IMR-90 (cell line): Measurements from ENCODE around the gene GPSM1. TPM values are rescaled to one million over a fixed set of nuclear protein-coding genes. Genes with fewer than 3 reads are reported as not detected.

Experiments used
- ATAC-seq: fragments of 200-7000 bp; cut with Tn5 transposase; 2 replicates; pipeline ENCODE4 v1.9.1; 2020; ENCODE audit warnings: low read depth, mild to moderate bottlenecking, moderate library complexity
- BruUV-seq: library from RNA; stranded (reverse); fragments of 400-500 nt; replicated peaks from 2 replicates; lab custom pipeline; 2021; lab: Mats Ljungman, UMichigan
- CTCF ChIA-PET: fragments of 300-600 bp; formaldehyde crosslinking; extraction: SDS; loops from one replicate; lab custom pipeline; 2021; ENCODE audit warnings: antibody characterized with exemption; lab: Yijun Ruan, JAX
- POLR2A ChIA-PET: fragments of 300-600 bp; sonication (Branson Sonifier 250); formaldehyde crosslinking; loops from one replicate; lab custom pipeline; 2022; ENCODE audit warnings: antibody characterized with exemption; ENCODE audit not compliant: unreplicated experiment; lab: Charles Lee
- DNase-seq: peaks from one replicate; pipeline ENCODE4 v3.0.0; 2013
- H2AFZ ChIP-seq: replicated peaks from 2 replicates; pipeline ENCODE3; 2013; ENCODE audit warnings: low read length, mild to moderate bottlenecking; ENCODE audit not compliant: poor library complexity
- H2AK5ac ChIP-seq: 2 replicates; pipeline ENCODE4 v1.6.1; 2013; ENCODE audit warnings: low read depth, low read length, inconsistent platforms
- H2AK9ac ChIP-seq: replicated peaks from 2 replicates; pipeline ENCODE3; 2013; ENCODE audit warnings: mild to moderate bottlenecking, low read depth, low read length, moderate library complexity; ENCODE audit not compliant: poor library complexity
- H2BK120ac ChIP-seq: 2 replicates; pipeline ENCODE4 v1.6.1; 2013; ENCODE audit warnings: low read depth, low read length, inconsistent platforms
- H2BK15ac ChIP-seq: 3 replicates; pipeline ENCODE4 v1.6.1; 2013; ENCODE audit warnings: low read depth, low read length, inconsistent platforms
- H2BK20ac ChIP-seq: 2 replicates; pipeline ENCODE4 v1.6.1; 2013; ENCODE audit warnings: low read depth, mild to moderate bottlenecking, inconsistent platforms, low read length, moderate library complexity
- H2BK5ac ChIP-seq: 2 replicates; pipeline ENCODE4 v1.6.1; 2013; ENCODE audit warnings: mild to moderate bottlenecking, low read depth, low read length, inconsistent platforms; ENCODE audit not compliant: poor library complexity, severe bottlenecking
- H3K14ac ChIP-seq: replicated peaks from 2 replicates; pipeline ENCODE4 v1.6.1; 2013; ENCODE audit warnings: low read depth, low read length, inconsistent platforms
- H3K18ac ChIP-seq: 2 replicates; pipeline ENCODE4 v1.6.1; 2013; ENCODE audit warnings: low read depth, low read length, control low read depth
- H3K23ac ChIP-seq: 2 replicates; pipeline ENCODE4 v1.6.1; 2013; ENCODE audit warnings: low read depth, low read length, inconsistent platforms
- H3K27ac ChIP-seq: 2 replicates; pipeline ENCODE4 v1.5.1; 2013; ENCODE audit warnings: mild to moderate bottlenecking, control low read depth, low read length; ENCODE audit not compliant: insufficient read depth
- H3K27me3 ChIP-seq: 2 replicates; pipeline ENCODE4 v1.6.1; 2013; ENCODE audit warnings: low read length; ENCODE audit not compliant: control insufficient read depth, insufficient read depth
- H3K36me3 ChIP-seq: 2 replicates; pipeline ENCODE4 v1.6.1; 2013; ENCODE audit warnings: low read length, mixed read lengths; ENCODE audit not compliant: control insufficient read depth, insufficient read depth
- H3K4ac ChIP-seq: 2 replicates; pipeline ENCODE4 v1.6.1; 2013; ENCODE audit warnings: low read depth, low read length, inconsistent platforms
- H3K4me1 ChIP-seq: 2 replicates; pipeline ENCODE4 v1.6.1; 2013; ENCODE audit warnings: low read length, mixed read lengths; ENCODE audit not compliant: control insufficient read depth, insufficient read depth
- H3K4me2 ChIP-seq: 2 replicates; pipeline ENCODE4 v1.6.1; 2013; ENCODE audit warnings: low read depth, mild to moderate bottlenecking, control low read depth, low read length, moderate library complexity
- H3K4me3 ChIP-seq: 2 replicates; pipeline ENCODE4 v1.5.1; 2013; ENCODE audit warnings: low read depth, mild to moderate bottlenecking, control low read depth, low read length, moderate library complexity; ENCODE audit not compliant: insufficient read depth
- H3K56ac ChIP-seq: 2 replicates; pipeline ENCODE4 v1.6.1; 2013; ENCODE audit warnings: low read length, inconsistent platforms; ENCODE audit not compliant: insufficient read depth; ENCODE audit errors: extremely low read depth
- H3K79me1 ChIP-seq, 2 experiments: 2 replicates each; pipeline ENCODE4 v1.6.1; 2013; ENCODE audit warnings: low read length in 2 of 2, inconsistent platforms in 1 of 2, low read depth in 1 of 2
- H3K9ac ChIP-seq: 2 replicates; pipeline ENCODE4 v1.6.1; 2013; ENCODE audit warnings: low read depth, low read length, control low read depth
- H3K9me1 ChIP-seq: 2 replicates; pipeline ENCODE4 v1.6.1; 2013; ENCODE audit warnings: low read length, inconsistent platforms; ENCODE audit not compliant: insufficient read depth
- H3K9me3 ChIP-seq: 2 replicates; pipeline ENCODE4 v1.6.1; 2013; ENCODE audit warnings: low read length; ENCODE audit not compliant: control insufficient read depth, insufficient read depth
- H4K20me1 ChIP-seq: 2 replicates; pipeline ENCODE4 v1.6.1; 2013; ENCODE audit warnings: low read length, inconsistent platforms; ENCODE audit not compliant: insufficient read depth
- H4K5ac ChIP-seq: 2 replicates; pipeline ENCODE4 v1.6.1; 2013; ENCODE audit warnings: mild to moderate bottlenecking, low read depth, low read length, control low read depth
- H4K8ac ChIP-seq, 2 experiments: 2 replicates each; pipeline ENCODE4 v1.6.1; 2013; ENCODE audit warnings: low read depth in 2 of 2, low read length in 2 of 2, control low read depth in 1 of 2, inconsistent platforms in 1 of 2
- H4K91ac ChIP-seq: 2 replicates; pipeline ENCODE4 v1.6.1; 2013; ENCODE audit warnings: low read depth, low read length, inconsistent platforms; ENCODE audit not compliant: insufficient read depth
- CEBPB ChIP-seq: IDR thresholded peaks from 2 replicates; pipeline ENCODE4 v1.6.1; 2012; ENCODE audit warnings: low read depth, low read length, improper control_type of control experiment
- CHD1 ChIP-seq: IDR thresholded peaks from 2 replicates; pipeline ENCODE4 v1.6.1; 2012; ENCODE audit warnings: low read depth, low read length, improper control_type of control experiment
- MAFK ChIP-seq: IDR thresholded peaks from 2 replicates; pipeline ENCODE4 v1.6.1; 2012; ENCODE audit warnings: low read depth, low read length, improper control_type of control experiment
- MAZ ChIP-seq: IDR thresholded peaks from 2 replicates; pipeline ENCODE4 v1.6.1; 2012; ENCODE audit warnings: low read depth, mild to moderate bottlenecking, low read length, improper control_type of control experiment, moderate library complexity, borderline replicate concordance
- NFE2L2 ChIP-seq: fragments of 150-350 bp; IDR thresholded peaks from 2 replicates; pipeline ENCODE4 v1.6.1; 2016; ENCODE audit warnings: low read depth, mild to moderate bottlenecking, low read length
- RCOR1 ChIP-seq: IDR thresholded peaks from 2 replicates; pipeline ENCODE4 v1.6.1; 2012; ENCODE audit warnings: mild to moderate bottlenecking, low read length, improper control_type of control experiment; ENCODE audit not compliant: insufficient replicate concordance
- WGBS, 2 experiments: methylation state at CpG; one replicate each; pipeline versions ENCODE4 v1.1.5 to v1.1.7; 2013; ENCODE audit warnings: missing lambda C conversion rate in 2 of 2; ENCODE audit not compliant: insufficient read length in 1 of 2; ENCODE audit errors: extremely low coverage in 2 of 2; 5-methylcytosine and 5-hydroxymethylcytosine counted together
- dilution Hi-C: fragments of 300-500 bp; cut with HindIII; formaldehyde crosslinking; loops from one replicate; pipeline ENCODE4 v1.14.3; 2018; ENCODE audit warnings: low sequenced_read_pairs; ENCODE audit not compliant: unreplicated experiment
- in situ Hi-C: fragments of 300-500 bp; cut with MboI; formaldehyde crosslinking; loops from 3 replicates; pipeline ENCODE4 v1.14.3; 2019; ENCODE audit warnings: low sequenced_read_pairs, inconsistent platforms, mixed read lengths
- intact Hi-C: fragments of 100-400 bp; cut with micrococcal nuclease; formaldehyde crosslinking; loops from 2 replicates; pipeline ENCODE4 v1.10.0; 2022
- polyA plus RNA-seq, 3 experiments: library from polyadenylated mRNA; depleted of rRNA; stranded (reverse); fragments of >200 nt; gene quantifications; 2 replicates each; pipeline ENCODE4 v1.2.3, GENCODE V29; 2012; ENCODE audit warnings: low replicate concordance in 1 of 3
- total RNA-seq: library from RNA; depleted of rRNA; stranded (reverse); fragments of >200 nt; gene quantifications from 2 replicates; pipeline ENCODE4 v1.2.3, GENCODE V29; 2012

Gene GPSM1
- total and polyA plus RNA-seq, 2 of the 4 experiments (the other 2 are of a cell fraction): 28.7 to 71.2 TPM

- dilution Hi-C loops: no loop called here
- H3K36me3 ChIP-seq: no peaks in the 10 kb centered on the region
- no peaks in the 10 kb centered on the region for H3K9me3 ChIP-seq
- H3K27me3 ChIP-seq: peaks cover 11% of the 10 kb centered on the region; the same call in 1 of the 2 replicates
- no peaks in the 10 kb centered on the region for H3K4me1 ChIP-seq
- no peak overlapping the region for H2AFZ ChIP-seq
- in situ Hi-C loops: no loop called here
- H3K27ac ChIP-seq: no peak overlapping the region
- no peak overlapping the region for H2BK120ac ChIP-seq
- DNase-seq (no peak), ATAC-seq (no peak)
- H4K8ac ChIP-seq: no peak overlapping the region
- no peak overlapping the region for H2BK20ac ChIP-seq
- intact Hi-C loops: no loop called here
- H3K9ac ChIP-seq: no peak overlapping the region
- no peaks in the 10 kb centered on the region for H3K79me1 ChIP-seq
- H3K9me1 ChIP-seq: peaks cover 8% of the 10 kb centered on the region
- H3K4ac ChIP-seq: no peak overlapping the region
- no peak overlapping the region for H3K56ac ChIP-seq
- 68% methylated on average over 4 of the region's 10 CpGs; no CpG with 5 or more reads in 1 of the 2 experiments for WGBS, 2 experiments
- H3K23ac ChIP-seq: no peak overlapping the region
- H4K91ac ChIP-seq: no peak overlapping the region
- H3K4me2 ChIP-seq: no peak overlapping the region
- ChIA-PET CTCF (no interaction called here), POLR2A (no interaction called here)
- BruUV-seq: no TSS peak
- H4K20me1 ChIP-seq: no peaks in the 10 kb centered on the region
- H2BK5ac ChIP-seq: no peak overlapping the region
- H3K4me3 ChIP-seq: no peak overlapping the region
- TF ChIP-seq MAFK: no peak
- TF ChIP-seq MAZ: no peak
- no peak for TF ChIP-seq NFE2L2
- no peak for TF ChIP-seq RCOR1
- TF ChIP-seq CEBPB: no peak
- TF ChIP-seq CHD1: no peak
- H2BK15ac ChIP-seq: no peak overlapping the region
- H4K5ac ChIP-seq: no peak overlapping the region
- H3K14ac ChIP-seq: no peak overlapping the region
- H2AK5ac ChIP-seq: no peak overlapping the region
- H2AK9ac ChIP-seq: no peak overlapping the region
- no peak overlapping the region for H3K18ac ChIP-seq
These were observed 22.9 kb upstream of the GPSM1 start for GRCh38 chr9:136304456-136304855.
